SU-DHL-6 (cell line): ENCODE data around the gene CAPN9.

Experiments used
- EZH2phosphoT487 ChIP-seq: fragments of 200-600 bp; sonication (generic), shearing (Covaris generic); conservative IDR thresholded peaks from 2 replicates; pipeline ENCODE4 v1.6.1; 2018; ENCODE audit warnings: mild to moderate bottlenecking, antibody characterized with exemption, low read length, moderate library complexity, mixed read lengths
- TF ChIP-seq, protein P1 (sequence below): fragments of 200-600 bp; sonication (generic); IDR thresholded peaks from one replicate; pipeline ENCODE4 v1.5.1; 2017; ENCODE audit warnings: antibody characterized with exemption, mild to moderate bottlenecking, low read length, moderate library complexity; ENCODE audit not compliant: insufficient read depth, poor library complexity, severe bottlenecking

DNA sequence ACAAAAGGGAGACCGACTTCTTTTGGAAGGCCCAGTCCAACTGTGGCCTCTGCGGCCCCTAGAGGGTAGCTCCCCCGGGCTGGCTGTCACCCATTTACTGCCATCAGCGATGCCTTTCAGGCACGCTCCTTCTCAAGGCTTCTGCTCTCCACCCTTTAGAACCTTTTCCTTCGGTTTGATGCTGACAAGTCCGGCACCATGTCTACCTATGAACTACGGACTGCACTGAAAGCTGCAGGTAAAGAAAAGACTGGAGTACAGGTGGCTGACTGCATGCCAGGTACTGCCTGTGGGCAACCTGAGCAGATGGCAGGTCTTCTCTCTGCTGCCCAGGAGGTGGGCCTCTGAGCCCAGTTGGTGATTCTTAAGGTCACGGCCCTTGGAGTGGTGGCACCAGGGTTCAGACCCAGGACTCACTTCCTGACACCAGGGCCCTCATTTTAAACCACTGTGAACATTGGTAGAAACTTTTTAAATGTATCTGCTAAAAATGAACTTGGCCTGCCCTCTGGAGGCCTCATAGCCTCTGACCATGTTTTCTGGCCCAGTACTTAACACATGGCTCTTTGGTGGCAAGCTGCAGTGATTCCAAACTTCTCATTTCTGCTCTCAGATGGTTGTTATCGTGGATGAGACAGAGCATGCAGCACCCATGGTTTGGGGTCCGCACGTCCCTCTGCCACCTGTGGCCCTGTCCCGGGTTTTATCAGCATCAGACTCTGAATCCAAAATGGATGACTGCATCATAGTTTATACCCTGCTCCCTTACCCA is 45.7 kb downstream of the CAPN9 start:
- TF ChIP-seq, protein P1, sequence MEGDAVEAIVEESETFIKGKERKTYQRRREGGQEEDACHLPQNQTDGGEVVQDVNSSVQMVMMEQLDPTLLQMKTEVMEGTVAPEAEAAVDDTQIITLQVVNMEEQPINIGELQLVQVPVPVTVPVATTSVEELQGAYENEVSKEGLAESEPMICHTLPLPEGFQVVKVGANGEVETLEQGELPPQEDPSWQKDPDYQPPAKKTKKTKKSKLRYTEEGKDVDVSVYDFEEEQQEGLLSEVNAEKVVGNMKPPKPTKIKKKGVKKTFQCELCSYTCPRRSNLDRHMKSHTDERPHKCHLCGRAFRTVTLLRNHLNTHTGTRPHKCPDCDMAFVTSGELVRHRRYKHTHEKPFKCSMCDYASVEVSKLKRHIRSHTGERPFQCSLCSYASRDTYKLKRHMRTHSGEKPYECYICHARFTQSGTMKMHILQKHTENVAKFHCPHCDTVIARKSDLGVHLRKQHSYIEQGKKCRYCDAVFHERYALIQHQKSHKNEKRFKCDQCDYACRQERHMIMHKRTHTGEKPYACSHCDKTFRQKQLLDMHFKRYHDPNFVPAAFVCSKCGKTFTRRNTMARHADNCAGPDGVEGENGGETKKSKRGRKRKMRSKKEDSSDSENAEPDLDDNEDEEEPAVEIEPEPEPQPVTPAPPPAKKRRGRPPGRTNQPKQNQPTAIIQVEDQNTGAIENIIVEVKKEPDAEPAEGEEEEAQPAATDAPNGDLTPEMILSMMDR, result no peak
- TF ChIP-seq EZH2phosphoT487, result no peak
